ENCODE results near the gene MRPL2. TPM values are rescaled to one million over a fixed set of nuclear protein-coding genes. Genes with fewer than 3 reads are reported as not detected.

Gene MRPL2
- total RNA-seq: 40.9 and 47.0 TPM in 2 replicates

DNA sequence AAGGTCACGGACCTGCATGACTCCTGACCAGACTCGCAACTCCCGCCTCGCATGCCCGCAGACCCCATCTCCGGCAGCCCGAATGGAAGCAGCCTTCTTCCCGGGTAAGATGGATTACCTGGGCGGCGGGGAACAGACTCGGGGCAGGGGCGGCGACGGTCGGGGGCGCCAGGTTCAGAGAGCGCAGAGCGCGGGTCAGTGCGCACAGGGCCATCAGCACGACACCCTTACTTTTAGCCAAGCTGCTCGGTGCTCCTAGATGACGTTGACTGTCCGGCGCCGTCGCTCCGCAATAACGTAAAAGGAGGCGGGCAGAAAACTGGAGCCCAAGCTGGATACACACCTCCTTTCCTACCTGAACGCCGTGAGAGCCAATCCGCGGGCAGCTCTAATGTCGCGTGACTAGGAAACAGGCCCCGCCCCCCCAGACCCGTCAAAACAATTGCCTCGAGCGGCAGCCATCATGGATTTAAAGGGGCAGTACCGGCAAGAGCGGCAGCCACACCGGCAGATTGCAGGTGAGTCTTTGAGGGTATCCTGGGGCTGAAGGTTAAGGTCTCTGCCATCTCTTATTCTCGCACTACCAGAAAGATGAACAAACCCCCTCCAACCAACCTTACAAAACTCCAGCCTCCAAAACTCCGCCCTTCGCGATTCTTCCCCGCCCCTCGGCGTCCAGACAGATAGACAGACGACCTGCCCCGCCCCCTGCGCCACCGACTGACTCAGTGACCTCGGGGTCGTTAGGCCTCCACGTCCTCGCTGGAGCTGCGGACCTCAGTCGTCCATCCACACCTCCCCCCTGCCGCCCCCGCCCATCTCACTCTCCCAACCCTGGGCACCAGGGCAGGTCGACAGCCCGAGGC is at the start of gene MRPL2, which contains the start of gene KLC4:
MRPL2 (minus strand) TSS at position 267 of the 866 bp plus-strand sequence; CDS start at position 214, 53 bp downstream.
KLC4 (plus strand) TSS at position 464 of the 866 bp plus-strand sequence. CDS start 1,705 bp downstream, outside the sequence.

DNA sequence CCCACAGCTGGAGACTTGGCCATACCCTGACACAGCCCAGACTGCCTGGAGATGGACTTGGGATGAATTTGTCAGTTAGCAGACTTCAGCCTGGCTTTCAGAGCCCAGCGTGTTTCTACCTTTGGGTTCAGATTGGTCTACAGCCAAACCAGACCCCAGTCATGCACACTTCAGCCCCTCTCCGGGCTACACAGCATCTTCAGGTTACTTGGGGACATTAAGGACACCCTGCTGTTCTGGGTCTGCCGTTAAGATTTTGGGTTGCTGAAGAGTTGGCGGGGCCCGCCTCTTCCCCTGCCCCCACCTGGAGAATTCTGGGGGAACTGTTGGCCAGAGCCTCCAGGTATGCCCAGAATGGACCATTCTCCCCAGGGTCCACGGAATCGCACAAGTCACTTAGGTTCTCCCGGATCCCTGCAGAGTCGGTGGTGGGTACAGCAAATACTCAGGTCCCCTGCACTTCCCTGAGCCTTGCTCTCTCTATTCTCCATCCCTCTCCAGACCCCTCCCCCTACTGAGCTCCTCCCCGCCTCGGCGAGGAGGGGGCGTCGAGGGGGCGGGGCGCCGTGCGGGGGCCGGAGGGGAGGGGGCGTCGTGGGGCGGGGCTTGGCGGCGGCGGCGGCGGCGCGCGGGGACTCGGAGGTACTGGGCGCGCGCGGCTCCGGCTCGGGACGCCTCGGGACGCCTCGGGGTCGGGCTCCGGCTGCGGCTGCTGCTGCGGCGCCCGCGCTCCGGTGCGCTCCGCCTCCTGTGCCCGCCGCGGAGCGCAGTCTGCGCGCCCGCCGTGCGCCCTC is 16.6 kb upstream of the MRPL2 start, which contains the start of gene PTK7:
PTK7 (plus strand) TSS at position 645 of the 794 bp plus-strand sequence. CDS start 175 bp downstream, outside the sequence.

DNA sequence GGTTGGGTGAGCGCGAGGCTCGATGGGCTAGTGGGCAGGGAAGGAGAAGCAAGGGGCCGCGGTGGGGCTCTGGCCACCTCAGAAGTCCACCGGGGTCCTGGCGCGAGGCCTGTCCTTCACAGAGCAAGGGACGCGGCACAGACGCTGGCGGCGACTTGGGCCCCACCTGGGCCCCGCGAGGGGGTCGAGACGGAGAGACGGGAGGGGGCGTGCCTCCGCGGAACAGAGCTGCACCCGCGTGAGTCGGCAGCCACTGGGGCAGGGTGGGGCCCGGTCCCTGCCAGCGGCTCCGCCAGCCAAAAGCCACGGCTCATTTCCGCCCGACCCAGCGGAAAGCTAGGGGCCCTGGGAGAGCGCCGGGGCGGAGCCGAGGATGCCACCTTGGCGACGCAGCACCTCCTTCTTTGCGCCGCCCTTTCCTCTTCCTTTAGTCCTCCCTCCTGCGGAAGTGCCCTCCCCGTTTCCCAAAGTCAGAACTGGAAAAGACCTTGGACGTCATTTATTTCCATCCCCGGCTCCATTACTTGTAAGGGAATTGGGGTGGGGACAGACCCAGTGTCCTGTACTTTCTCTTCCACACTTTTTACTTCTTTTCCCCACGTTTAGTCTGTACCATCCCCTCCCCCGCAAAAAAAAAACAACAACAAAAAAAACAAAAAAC is 5.6 kb downstream of the MRPL2 start, which contains the start of gene CUL7:
CUL7 (minus strand) TSS at position 307 of the 661 bp plus-strand sequence. CDS start 1,063 bp downstream, outside the sequence.

DNA sequence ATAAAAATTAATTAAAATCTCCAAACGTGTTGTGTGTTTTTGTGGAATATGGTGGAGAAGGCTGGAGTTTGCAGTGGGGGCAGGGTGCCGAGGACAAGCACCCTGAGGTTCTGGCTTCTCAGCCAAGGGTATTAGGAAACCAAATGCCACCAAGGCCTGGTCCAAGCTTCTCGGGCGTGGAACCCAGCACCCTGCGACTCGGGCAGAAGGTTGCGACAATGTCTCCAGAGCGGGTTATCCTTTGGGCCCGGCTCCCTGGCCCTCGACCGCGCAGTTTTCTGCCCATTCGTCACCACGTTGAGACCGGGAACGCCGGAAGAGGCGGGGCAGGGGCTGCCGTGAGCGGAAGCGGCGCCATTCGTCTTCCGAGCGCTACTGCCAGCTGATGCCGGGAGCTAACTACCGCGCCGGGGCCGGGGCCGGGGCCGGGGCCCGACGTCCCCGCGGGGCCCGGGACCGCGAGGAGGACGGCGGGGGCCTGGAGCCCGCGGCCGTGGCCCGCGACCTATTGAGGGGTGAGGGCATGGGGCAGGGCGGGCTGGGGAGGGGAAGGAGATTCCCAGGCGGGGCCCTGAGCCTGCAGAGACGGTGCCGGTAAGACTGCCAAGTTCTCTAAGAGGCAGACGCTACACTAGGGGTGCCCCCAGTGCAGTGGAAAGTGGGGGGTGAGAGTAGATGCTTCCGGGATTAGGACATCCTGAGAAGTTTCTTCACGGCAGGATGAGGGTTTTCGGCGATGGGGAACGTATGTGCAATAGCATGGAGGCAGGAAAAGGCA is 37.8 kb downstream of the MRPL2 start, which contains the start of gene RRP36:
RRP36 (plus strand) TSS at position 354 of the 778 bp plus-strand sequence; CDS start at position 386, 32 bp downstream.

DNA sequence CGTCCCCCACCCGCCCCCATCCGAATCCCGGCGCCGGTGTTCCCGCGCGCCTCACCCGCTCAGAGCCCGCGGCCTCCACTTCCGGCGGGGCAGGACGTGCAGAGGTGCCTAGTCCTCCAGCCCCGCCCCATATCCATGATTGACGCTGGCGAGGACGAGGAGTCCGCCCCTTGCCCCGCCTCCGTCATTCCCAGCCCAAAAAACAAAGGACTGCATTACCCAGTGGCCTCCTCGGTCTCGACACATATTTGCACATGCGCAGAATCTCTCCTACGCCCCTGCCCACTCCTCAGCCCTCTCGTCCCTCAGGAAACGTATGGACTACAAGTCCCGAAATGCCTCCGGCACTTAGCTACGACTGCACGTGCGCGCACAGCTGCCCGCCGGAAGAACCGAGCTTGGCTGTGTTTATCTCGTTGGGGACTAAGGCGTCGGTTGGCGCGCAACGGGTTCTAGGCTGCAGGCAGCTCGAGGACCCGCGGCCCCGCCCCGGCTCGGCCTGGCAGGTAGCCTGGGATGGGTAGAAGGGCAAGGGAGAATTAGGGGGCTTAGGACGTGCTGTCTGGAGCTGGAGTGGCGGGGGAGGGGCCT is 45.3 kb downstream of the MRPL2 start, which contains the start of the genes KLHDC3 and MEA1:
KLHDC3 (plus strand) TSS at position 407 of the 591 bp plus-strand sequence. CDS start 2,944 bp downstream, outside the sequence.
MEA1 (minus strand) TSS at position 104 of the 591 bp plus-strand sequence. CDS start 133 bp downstream, outside the sequence.

Other genes with a start within 250 kb of the MRPL2 start
- gene RPL7L1, start 179.8 kb downstream of the MRPL2 start, total RNA-seq: 132 and 135 TPM in 2 replicates
- gene PTCRA, start 143.4 kb downstream of the MRPL2 start, total RNA-seq: not detected in 2 replicates
- 30.0 and 46.1 TPM in 2 replicates for gene CNPY3, start 130.0 kb downstream of the MRPL2 start, total RNA-seq
- gene GNMT, start 98.7 kb downstream of the MRPL2 start, total RNA-seq: not detected in 2 replicates
- gene PEX6, start 80.3 kb downstream of the MRPL2 start, total RNA-seq: 20.7 and 23.6 TPM in 2 replicates
- 60.3 and 85.6 TPM in 2 replicates for gene PPP2R5D, start 74.9 kb downstream of the MRPL2 start, total RNA-seq
- gene MEA1, start 45.5 kb downstream of the MRPL2 start, total RNA-seq: 98.9 and 132 TPM in 2 replicates
- gene KLHDC3, start 45.2 kb downstream of the MRPL2 start, total RNA-seq: 78.9 and 89.7 TPM in 2 replicates
- 132 and 144 TPM in 2 replicates for gene RRP36, start 37.8 kb downstream of the MRPL2 start, total RNA-seq
- gene CUL7, start 5.6 kb downstream of the MRPL2 start, total RNA-seq: 49.3 TPM in 2 replicates
- 10.3 and 21.6 TPM in 2 replicates for gene KLC4, start 197 bp upstream of the MRPL2 start, total RNA-seq
- gene PTK7, start 16.9 kb upstream of the MRPL2 start, total RNA-seq: 115 and 131 TPM in 2 replicates
- 21.9 and 28.4 TPM in 2 replicates for gene SRF, start 111.8 kb upstream of the MRPL2 start, total RNA-seq
- gene CUL9, start 122.8 kb upstream of the MRPL2 start, total RNA-seq: 10.7 and 20.2 TPM in 2 replicates
- gene DNPH1, start 170.0 kb upstream of the MRPL2 start, total RNA-seq: 111 and 168 TPM in 2 replicates
- gene TTBK1, start 184.0 kb upstream of the MRPL2 start, total RNA-seq: not detected in 2 replicates
- gene SLC22A7, start 238.8 kb upstream of the MRPL2 start, total RNA-seq: not detected in 2 replicates
- not detected in 2 replicates for gene CRIP3, start 249.4 kb upstream of the MRPL2 start, total RNA-seq

All from myometrial cell (primary cell).